Transverse colon (tissue), 4 donors: Measurements from ENCODE around the gene HDDC3. TPM values are rescaled to one million over a fixed set of nuclear protein-coding genes. Genes with fewer than 3 reads are reported as not detected.

ENCODE experiments used
- DNase-seq: peaks from one replicate; pipeline ENCODE4 v3.0.0-alpha.2; 2019
- H3K27ac ChIP-seq, 4 donors: fragments of 200-600 bp; sonication (generic); 2 replicates each; pipeline ENCODE4 v1.5.1; 2016 to 2018; ENCODE audit warnings: inconsistent platforms in 4 of 4
- H3K27me3 ChIP-seq: fragments of 200-600 bp; sonication (generic); 2 replicates; pipeline ENCODE4 v1.5.1; 2017; ENCODE audit warnings: inconsistent platforms
- H3K36me3 ChIP-seq, 4 donors: fragments of 200-600 bp; sonication (generic); 2 replicates each; pipeline ENCODE4 v1.5.1; 2017 to 2019; ENCODE audit warnings: inconsistent platforms in 4 of 4
- H3K4me1 ChIP-seq, 4 donors: fragments of 200-600 bp; sonication (generic); 2 replicates each; pipeline ENCODE4 v1.5.1; 2017 to 2020; ENCODE audit warnings: inconsistent platforms in 4 of 4
- H3K4me3 ChIP-seq, 4 donors: fragments of 200-600 bp; sonication (generic); 1 replicate in 1 of 4; 2 replicates in 3 of 4; pipeline versions ENCODE4 v1.5.1 to v1.6.1; 2017 to 2019; ENCODE audit warnings: inconsistent platforms in 4 of 4
- H3K9me3 ChIP-seq, 2 donors: fragments of 200-600 bp; sonication (generic); 2 replicates each; pipeline ENCODE4 v1.5.1; 2017 to 2019; ENCODE audit warnings: inconsistent platforms in 2 of 2
- EP300 ChIP-seq: sonication (generic); formaldehyde crosslinking; IDR thresholded peaks from one replicate; pipeline ENCODE4 v1.6.1; 2017; ENCODE audit warnings: antibody characterized with exemption, low read depth
- POLR2A ChIP-seq: fragments of 450-650 bp; IDR thresholded peaks from one replicate; pipeline ENCODE4 v1.6.1; 2016; ENCODE audit warnings: antibody characterized with exemption, mild to moderate bottlenecking, moderate library complexity
- POLR2AphosphoS5 ChIP-seq, 3 donors: sonication (generic); formaldehyde crosslinking; IDR thresholded peaks; one replicate each; pipeline ENCODE4 v1.6.1; 2016; ENCODE audit warnings: antibody characterized with exemption in 3 of 3
- WGBS, 2 donors: methylation state at CpG; one replicate each; pipeline ENCODE4 v1.1.5; 2018; ENCODE audit warnings: low coverage in 1 of 2; 5-methylcytosine and 5-hydroxymethylcytosine counted together
- in situ Hi-C, 4 donors: fragments of 200-750 bp; cut with MboI; loops; one replicate each; pipeline versions ENCODE4 v1.15.0 to v1.15.1; 2017; ENCODE audit warnings: low sequenced_read_pairs in 3 of 4, low pct_ligation_motif_present in 1 of 4, low pct_unique_long_range_greater_than_20kb in 1 of 4
- intact Hi-C: fragments of 100-400 bp; cut with DNase I; formaldehyde crosslinking; loops from one replicate; pipeline ENCODE4 v1.15.1; 2023; ENCODE audit warnings: low total_unique reads
- total RNA-seq, 4 donors: library from RNA; depleted of rRNA; stranded (reverse); fragments of >200 nt; gene quantifications; one replicate each; pipeline ENCODE4 v1.1.0, GENCODE V29; 2016
- TF ChIP-seq, protein P1 (sequence below), 5 experiments: fragments of 200-600 bp in 3 of 5; fragments of 450-650 bp in 2 of 5; sonication (generic) in 3 of 5; IDR thresholded peaks; 1 replicate in 2 of 5; 2 replicates in 3 of 5; pipeline ENCODE4 v1.5.1; 2016 to 2017; ENCODE audit warnings: antibody characterized with exemption in 5 of 5, inconsistent platforms in 3 of 5, mild to moderate bottlenecking in 2 of 5, moderate library complexity in 1 of 5

Gene HDDC3
- total RNA-seq, 4 donors from 2014 or later = 13.8 to 21.8 (median 17.9) TPM

GRCh38 chr15:90933301-90933700 is 952 bp upstream of the HDDC3 start:
- intact Hi-C loops = no loop called here
- H3K4me1 ChIP-seq = peaks cover 18 to 59% (median 41%) of the 10 kb centered on the region in 4 donors
- no peak for DNase-seq
- in situ Hi-C loops = no loop called here
- 42% methylated on average over 1 of the region's 1 CpG; no CpG with 5 or more reads in 1 of the 2 donors for WGBS, 2 donors
- no peaks in the 10 kb centered on the region for H3K9me3 ChIP-seq
- no peaks in the 10 kb centered on the region for H3K27me3 ChIP-seq
- TF ChIP-seq EP300 (no peak), POLR2A (no peak), POLR2AphosphoS5 (IDR thresholded peaks at IDR 0.05) (no peak)
- TF ChIP-seq, protein P1, sequence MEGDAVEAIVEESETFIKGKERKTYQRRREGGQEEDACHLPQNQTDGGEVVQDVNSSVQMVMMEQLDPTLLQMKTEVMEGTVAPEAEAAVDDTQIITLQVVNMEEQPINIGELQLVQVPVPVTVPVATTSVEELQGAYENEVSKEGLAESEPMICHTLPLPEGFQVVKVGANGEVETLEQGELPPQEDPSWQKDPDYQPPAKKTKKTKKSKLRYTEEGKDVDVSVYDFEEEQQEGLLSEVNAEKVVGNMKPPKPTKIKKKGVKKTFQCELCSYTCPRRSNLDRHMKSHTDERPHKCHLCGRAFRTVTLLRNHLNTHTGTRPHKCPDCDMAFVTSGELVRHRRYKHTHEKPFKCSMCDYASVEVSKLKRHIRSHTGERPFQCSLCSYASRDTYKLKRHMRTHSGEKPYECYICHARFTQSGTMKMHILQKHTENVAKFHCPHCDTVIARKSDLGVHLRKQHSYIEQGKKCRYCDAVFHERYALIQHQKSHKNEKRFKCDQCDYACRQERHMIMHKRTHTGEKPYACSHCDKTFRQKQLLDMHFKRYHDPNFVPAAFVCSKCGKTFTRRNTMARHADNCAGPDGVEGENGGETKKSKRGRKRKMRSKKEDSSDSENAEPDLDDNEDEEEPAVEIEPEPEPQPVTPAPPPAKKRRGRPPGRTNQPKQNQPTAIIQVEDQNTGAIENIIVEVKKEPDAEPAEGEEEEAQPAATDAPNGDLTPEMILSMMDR (IDR thresholded peaks at IDR 0.05) = no peak
- no peak overlapping the region for H3K27ac ChIP-seq
- H3K4me3 ChIP-seq = no peak overlapping the region
- no peaks in the 10 kb centered on the region for H3K36me3 ChIP-seq

DNA sequence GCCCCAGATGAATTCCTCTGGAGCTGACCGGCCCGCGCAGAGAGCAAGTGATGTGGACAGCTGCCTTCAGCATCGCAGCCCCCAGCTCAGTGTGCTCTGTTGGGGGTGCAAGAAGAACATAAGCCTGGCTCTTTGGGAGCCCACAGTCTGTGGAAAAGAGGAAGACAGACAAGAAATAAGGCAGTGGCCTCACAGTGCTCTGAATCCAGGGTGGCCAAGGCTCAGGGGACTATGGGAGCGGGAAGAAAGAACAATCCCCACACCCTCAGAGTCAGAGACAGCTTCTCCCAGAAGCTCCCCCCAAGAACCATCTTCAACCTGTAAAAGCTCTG is 277 bp upstream of the HDDC3 start:
- Histone ChIP-seq H3K27me3 (no peaks in the 10 kb centered on the region), H3K27ac (peak overlapping the region; percentile 94 to 96 (median 95)), H3K4me3 (peak overlapping the region in 3 of 4 donors; percentile 54 to 93 (median 83)), H3K4me1 (peaks cover 18 to 59% (median 41%) of the 10 kb centered on the region in 4 donors), H3K9me3 (no peaks in the 10 kb centered on the region), H3K36me3 (no peaks in the 10 kb centered on the region)
- no peak for DNase-seq
- no peak for TF ChIP-seq POLR2A
- no peak for TF ChIP-seq POLR2AphosphoS5 (IDR thresholded peaks at IDR 0.05)
- TF ChIP-seq, protein P1 (IDR thresholded peaks at IDR 0.05) = no peak
- no peak for TF ChIP-seq EP300
- WGBS, 2 donors = 13% methylated on average over 5 of the region's 5 CpGs; no CpG with 5 or more reads in 1 of the 2 donors
- in situ Hi-C loops = no loop called here
- intact Hi-C loops = no loop called here

GRCh38 chr15:90931575-90931827 is 848 bp downstream of the HDDC3 start:
- intact Hi-C loops (no loop called here), in situ Hi-C loops (no loop called here)
- peak overlapping the region in 3 of 4 donors; percentile 54 to 93 (median 83) for H3K4me3 ChIP-seq
- no peak for TF ChIP-seq POLR2AphosphoS5 (IDR thresholded peaks at IDR 0.05)
- no peak for TF ChIP-seq POLR2A
- TF ChIP-seq, protein P1 (IDR thresholded peaks at IDR 0.05) = no peak
- TF ChIP-seq EP300 = no peak
- H3K4me1 ChIP-seq = peaks cover 18 to 54% (median 39%) of the 10 kb centered on the region in 4 donors
- no peaks in the 10 kb centered on the region for H3K36me3 ChIP-seq
- WGBS, 2 donors = 0 to 29% methylated on average over 1 to 6 of the region's 6 CpGs
- H3K27ac ChIP-seq = peak overlapping the region; percentile 94 to 96 (median 95)
- no peak for DNase-seq
- no peaks in the 10 kb centered on the region for H3K27me3 ChIP-seq
- H3K9me3 ChIP-seq = no peaks in the 10 kb centered on the region

GRCh38 chr15:90930861-90931574 is 1.3 kb downstream of the HDDC3 start:
- DNase-seq = no peak
- TF ChIP-seq, protein P1 (IDR thresholded peaks at IDR 0.05) = no peak
- TF ChIP-seq EP300 = no peak
- WGBS, 2 donors = 33 to 62% methylated on average over 3 to 15 of the region's 15 CpGs
- Histone ChIP-seq H3K9me3 (no peaks in the 10 kb centered on the region), H3K36me3 (no peaks in the 10 kb centered on the region), H3K4me3 (peak overlapping the region in 2 of 4 donors; percentile 53 to 74), H3K4me1 (peaks cover 15 to 49% (median 34%) of the 10 kb centered on the region in 4 donors), H3K27me3 (no peaks in the 10 kb centered on the region), H3K27ac (peak overlapping the region; percentile 94 to 96 (median 95))
- intact Hi-C loops (no loop called here), in situ Hi-C loops (no loop called here)
